ENCODE data around the gene ZNF215. TPM values are rescaled to one million over a fixed set of nuclear protein-coding genes. Genes with fewer than 3 reads are reported as not detected.

ZNF215 gene
- total RNA-seq, 2 donors from 2014 or later: 9.9 to 10.2 TPM

- Mint-ChIP-seq H3K4me1 (no peaks in the 10 kb centered on the region), H3K27me3 (ENCODE audit: insufficient read depth) (no peaks in the 10 kb centered on the region), H3K9me3 (no peaks in the 10 kb centered on the region), H3K36me3 (ENCODE audit: low read depth) (no peaks in the 10 kb centered on the region), H3K4me3 (no peak overlapping the region), H3K27ac (no peak overlapping the region)
- H3K9me3 ChIP-seq (ENCODE audit: control insufficient read depth, low read length): no peaks in the 10 kb centered on the region
- no peak for DNase-seq
- H3K36me3 ChIP-seq (ENCODE audit: control insufficient read depth, insufficient read depth, low read length): no peaks in the 10 kb centered on the region
- H3K4me1 ChIP-seq (ENCODE audit: control insufficient read depth, insufficient read depth, low read length): no peaks in the 10 kb centered on the region
- no peaks in the 10 kb centered on the region for H3K27me3 ChIP-seq (ENCODE audit: control insufficient read depth, insufficient read depth, low read length, poor library complexity, severe bottlenecking)
- H3K4me3 ChIP-seq (ENCODE audit: low read length): no peak overlapping the region
- no peak overlapping the region for H3K27ac ChIP-seq (ENCODE audit: low read depth, low read length)
- no peak overlapping the region for H3K9ac ChIP-seq (ENCODE audit: extremely low read depth, low read length, poor library complexity, severe bottlenecking)
- TF ChIP-seq, protein P1, sequence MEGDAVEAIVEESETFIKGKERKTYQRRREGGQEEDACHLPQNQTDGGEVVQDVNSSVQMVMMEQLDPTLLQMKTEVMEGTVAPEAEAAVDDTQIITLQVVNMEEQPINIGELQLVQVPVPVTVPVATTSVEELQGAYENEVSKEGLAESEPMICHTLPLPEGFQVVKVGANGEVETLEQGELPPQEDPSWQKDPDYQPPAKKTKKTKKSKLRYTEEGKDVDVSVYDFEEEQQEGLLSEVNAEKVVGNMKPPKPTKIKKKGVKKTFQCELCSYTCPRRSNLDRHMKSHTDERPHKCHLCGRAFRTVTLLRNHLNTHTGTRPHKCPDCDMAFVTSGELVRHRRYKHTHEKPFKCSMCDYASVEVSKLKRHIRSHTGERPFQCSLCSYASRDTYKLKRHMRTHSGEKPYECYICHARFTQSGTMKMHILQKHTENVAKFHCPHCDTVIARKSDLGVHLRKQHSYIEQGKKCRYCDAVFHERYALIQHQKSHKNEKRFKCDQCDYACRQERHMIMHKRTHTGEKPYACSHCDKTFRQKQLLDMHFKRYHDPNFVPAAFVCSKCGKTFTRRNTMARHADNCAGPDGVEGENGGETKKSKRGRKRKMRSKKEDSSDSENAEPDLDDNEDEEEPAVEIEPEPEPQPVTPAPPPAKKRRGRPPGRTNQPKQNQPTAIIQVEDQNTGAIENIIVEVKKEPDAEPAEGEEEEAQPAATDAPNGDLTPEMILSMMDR (conservative IDR thresholded peaks at IDR 0.05): no peak
These were observed 62.3 kb downstream of the ZNF215 start for GRCh38 chr11:6988506-6988905.

GRCh38 chr11:6991227-6991626 lies 65.0 kb downstream of the ZNF215 start:
- Histone ChIP-seq H3K27ac (ENCODE audit: low read depth, low read length) (no peak overlapping the region), H3K36me3 (ENCODE audit: control insufficient read depth, insufficient read depth, low read length) (no peaks in the 10 kb centered on the region), H3K9ac (ENCODE audit: extremely low read depth, low read length, poor library complexity, severe bottlenecking) (no peak overlapping the region), H3K4me3 (ENCODE audit: low read length) (no peak overlapping the region), H3K4me1 (ENCODE audit: control insufficient read depth, insufficient read depth, low read length) (no peaks in the 10 kb centered on the region), H3K9me3 (ENCODE audit: control insufficient read depth, low read length) (no peaks in the 10 kb centered on the region), H3K27me3 (ENCODE audit: control insufficient read depth, insufficient read depth, low read length, poor library complexity, severe bottlenecking) (no peaks in the 10 kb centered on the region)
- no peak overlapping the region for H3K27ac Mint-ChIP-seq
- DNase-seq: no peak
- TF ChIP-seq, protein P1 (conservative IDR thresholded peaks at IDR 0.05): no peak
- no peaks in the 10 kb centered on the region for H3K4me1 Mint-ChIP-seq
- no peaks in the 10 kb centered on the region for H3K36me3 Mint-ChIP-seq (ENCODE audit: low read depth)
- 84 to 87% methylated on average over 3 to 6 of the region's 6 CpGs for WGBS, 2 experiments (ENCODE audit: insufficient coverage in 1 of 2, insufficient read length in 1 of 2)
- no peak overlapping the region for H3K4me3 Mint-ChIP-seq
- H3K9me3 Mint-ChIP-seq: no peaks in the 10 kb centered on the region
- H3K27me3 Mint-ChIP-seq (ENCODE audit: insufficient read depth): no peaks in the 10 kb centered on the region

- Mint-ChIP-seq H3K4me1 (no peaks in the 10 kb centered on the region), H3K9me3 (no peaks in the 10 kb centered on the region), H3K27me3 (ENCODE audit: insufficient read depth) (no peaks in the 10 kb centered on the region), H3K4me3 (no peak overlapping the region), H3K36me3 (ENCODE audit: low read depth) (no peaks in the 10 kb centered on the region), H3K27ac (no peak overlapping the region)
- DNase-seq: no peak
- Histone ChIP-seq H3K9ac (ENCODE audit: extremely low read depth, low read length, poor library complexity, severe bottlenecking) (no peak overlapping the region), H3K9me3 (ENCODE audit: control insufficient read depth, low read length) (no peaks in the 10 kb centered on the region), H3K4me1 (ENCODE audit: control insufficient read depth, insufficient read depth, low read length) (no peaks in the 10 kb centered on the region), H3K27me3 (ENCODE audit: control insufficient read depth, insufficient read depth, low read length, poor library complexity, severe bottlenecking) (no peaks in the 10 kb centered on the region), H3K27ac (ENCODE audit: low read depth, low read length) (no peak overlapping the region), H3K36me3 (ENCODE audit: control insufficient read depth, insufficient read depth, low read length) (no peaks in the 10 kb centered on the region), H3K4me3 (ENCODE audit: low read length) (no peak overlapping the region)
- TF ChIP-seq, protein P1 (conservative IDR thresholded peaks at IDR 0.05): no peak
- WGBS, 2 experiments (ENCODE audit: insufficient coverage in 1 of 2, insufficient read length in 1 of 2): 81 to 88% methylated on average over 1 to 2 of the region's 2 CpGs
These were observed 65.8 kb downstream of the ZNF215 start for GRCh38 chr11:6992026-6992425.

Data from endodermal cell (in vitro differentiated cells).